Neural cell (in vitro differentiated cells): Measurements from ENCODE around the gene SLC22A23. TPM values are rescaled to one million over a fixed set of nuclear protein-coding genes. Genes with fewer than 3 reads are reported as not detected.

Source experiments
- H2AFZ ChIP-seq: fragments of 200-600, 300-800 bp; sonication (generic), shearing (Covaris generic); 2 replicates; pipeline ENCODE4 v1.6.0; 2014; ENCODE audit warnings: low read depth, mild to moderate bottlenecking, antibody characterized with exemption, low read length, moderate library complexity
- H3F3A ChIP-seq: fragments of 200-600 bp; shearing (Covaris generic); 2 replicates; pipeline ENCODE4 v1.6.1; 2016; ENCODE audit warnings: mild to moderate bottlenecking, moderate library complexity, mixed read lengths, antibody characterized with exemption, low read length; ENCODE audit not compliant: insufficient read depth, poor library complexity, severe bottlenecking
- H3K27ac ChIP-seq: fragments of 200-600, 300-800 bp; sonication (generic), shearing (Covaris generic); 2 replicates; pipeline ENCODE4 v1.5.1; 2014; ENCODE audit warnings: mild to moderate bottlenecking, low read length, moderate library complexity
- H3K27me3 ChIP-seq: fragments of 300-800, 200-600 bp; sonication (generic), shearing (Covaris generic); 2 replicates; pipeline ENCODE4 v1.6.0; 2014; ENCODE audit warnings: mild to moderate bottlenecking, low read depth, low read length, moderate library complexity; ENCODE audit not compliant: insufficient read depth
- H3K36me3 ChIP-seq: fragments of 300-800, 200-600 bp; sonication (generic), shearing (Covaris generic); 2 replicates; pipeline ENCODE4 v1.5.1; 2014; ENCODE audit warnings: mild to moderate bottlenecking, antibody characterized with exemption, low read length, moderate library complexity; ENCODE audit not compliant: insufficient read depth
- H3K4me2 ChIP-seq: fragments of 300-800, 200-600 bp; sonication (generic), shearing (Covaris generic); 2 replicates; pipeline ENCODE4 v1.6.0; 2014; ENCODE audit warnings: mild to moderate bottlenecking, low read length
- H3K4me3 ChIP-seq: fragments of 300-800, 200-600 bp; sonication (generic), shearing (Covaris generic); 2 replicates; pipeline ENCODE4 v1.5.1; 2014; ENCODE audit warnings: mild to moderate bottlenecking, low read length, moderate library complexity
- H3K79me2 ChIP-seq: fragments of 200-600 bp; shearing (Covaris generic); replicated peaks from 2 replicates; pipeline ENCODE4 v1.6.0; 2014; ENCODE audit warnings: mild to moderate bottlenecking, low read length, moderate library complexity; ENCODE audit not compliant: insufficient read depth
- H3K9ac ChIP-seq: fragments of 300-800, 200-600 bp; sonication (generic), shearing (Covaris generic); 2 replicates; pipeline ENCODE4 v1.6.1; 2016; ENCODE audit warnings: mild to moderate bottlenecking, low read length, mixed read lengths
- H3K9me2 ChIP-seq: fragments of 200-600 bp; shearing (Covaris generic); 2 replicates; pipeline ENCODE4 v1.6.1; 2016; ENCODE audit warnings: mild to moderate bottlenecking, low read length, mixed read lengths; ENCODE audit not compliant: insufficient read depth
- H3K9me3 ChIP-seq: fragments of 200-600, 300-800 bp; sonication (generic), shearing (Covaris generic); 2 replicates; pipeline ENCODE4 v1.6.1; 2016; ENCODE audit warnings: mild to moderate bottlenecking, mixed run types, low read length, moderate library complexity, mixed read lengths
- H4K20me1 ChIP-seq: fragments of 200-600 bp; shearing (Covaris generic); 2 replicates; pipeline ENCODE4 v1.6.1; 2016; ENCODE audit warnings: mild to moderate bottlenecking, mixed run types; ENCODE audit not compliant: insufficient read depth
- CTCF ChIP-seq: fragments of 450-650 bp; IDR thresholded peaks from 2 replicates; pipeline ENCODE4 v1.5.1; 2014; ENCODE audit warnings: antibody characterized with exemption, mild to moderate bottlenecking, moderate library complexity; ENCODE audit not compliant: poor library complexity, severe bottlenecking
- EP300 ChIP-seq: fragments of 450-650 bp; conservative IDR thresholded peaks from 2 replicates; pipeline ENCODE4 v1.6.1; 2014; ENCODE audit warnings: antibody characterized with exemption, mild to moderate bottlenecking, moderate library complexity; ENCODE audit not compliant: poor library complexity, severe bottlenecking
- EZH2 ChIP-seq: fragments of 200-600, 300-800 bp; shearing (Covaris generic), sonication (generic); IDR thresholded peaks from 2 replicates; pipeline ENCODE4 v1.6.1; 2014; ENCODE audit warnings: antibody characterized with exemption, low read length, borderline replicate concordance, mild to moderate bottlenecking; ENCODE audit not compliant: insufficient read depth, poor library complexity, severe bottlenecking
- MXI1 ChIP-seq: fragments of 450-650 bp; conservative IDR thresholded peaks from 2 replicates; pipeline ENCODE4 v1.6.1; 2014; ENCODE audit warnings: antibody characterized with exemption, mild to moderate bottlenecking; ENCODE audit not compliant: poor library complexity, severe bottlenecking
- POLR2AphosphoS5 ChIP-seq: IDR thresholded peaks from 2 replicates; pipeline ENCODE4 v1.6.1; 2012
- RAD21 ChIP-seq: fragments of 450-650 bp; conservative IDR thresholded peaks from 2 replicates; pipeline ENCODE4 v1.6.1; 2014; ENCODE audit warnings: antibody characterized with exemption, mild to moderate bottlenecking, moderate library complexity
- REST ChIP-seq: IDR thresholded peaks from 2 replicates; pipeline ENCODE4 v1.6.1; 2012; ENCODE audit warnings: borderline replicate concordance
- SMC3 ChIP-seq: fragments of 450-650 bp; conservative IDR thresholded peaks from 2 replicates; pipeline ENCODE4 v1.6.1; 2014; ENCODE audit warnings: antibody characterized with exemption, mild to moderate bottlenecking, moderate library complexity; ENCODE audit not compliant: poor library complexity
- TAF1 ChIP-seq: IDR thresholded peaks from 2 replicates; pipeline ENCODE4 v1.6.1; 2012; ENCODE audit warnings: low read depth
- polyA plus RNA-seq: library from polyadenylated mRNA; depleted of rRNA; stranded (reverse); fragments of >200 nt; gene quantifications from 2 replicates; pipeline ENCODE4 v1.2.3, GENCODE V29; 2014

Gene SLC22A23
- polyA plus RNA-seq, 1 donor from 2014 or later = 8.8 TPM

GRCh38 chr6:3398165-3398562, 58.7 kb downstream of the SLC22A23 start:
- H3K9ac ChIP-seq = no peak overlapping the region
- no peaks in the 10 kb centered on the region for H4K20me1 ChIP-seq
- no peaks in the 10 kb centered on the region for H3K9me3 ChIP-seq
- H3F3A ChIP-seq = no peaks in the 10 kb centered on the region
- H3K27me3 ChIP-seq = no peaks in the 10 kb centered on the region
- no peak overlapping the region for H2AFZ ChIP-seq
- H3K36me3 ChIP-seq = no peaks in the 10 kb centered on the region
- no peak overlapping the region for H3K4me3 ChIP-seq
- no peak overlapping the region for H3K4me2 ChIP-seq
- no peaks in the 10 kb centered on the region for H3K9me2 ChIP-seq
- no peak overlapping the region for H3K27ac ChIP-seq
- TF ChIP-seq MXI1 = no peak
- TF ChIP-seq EZH2 = no peak
- TF ChIP-seq RAD21 = no peak
- TF ChIP-seq EP300 = no peak
- TF ChIP-seq POLR2AphosphoS5 = no peak
- no peaks in the 10 kb centered on the region for H3K79me2 ChIP-seq

- Histone ChIP-seq H4K20me1 (no peaks in the 10 kb centered on the region), H3K27me3 (no peaks in the 10 kb centered on the region), H3K9me3 (no peaks in the 10 kb centered on the region), H3K9ac (no peak overlapping the region), H3K27ac (no peak overlapping the region), H3K4me2 (no peak overlapping the region), H3K79me2 (no peaks in the 10 kb centered on the region), H3F3A (no peaks in the 10 kb centered on the region), H3K9me2 (no peaks in the 10 kb centered on the region), H3K36me3 (no peaks in the 10 kb centered on the region), H2AFZ (no peak overlapping the region), H3K4me3 (no peak overlapping the region)
- no peak for TF ChIP-seq CTCF
- TF ChIP-seq REST = no peak
- TF ChIP-seq EP300 = no peak
- TF ChIP-seq POLR2AphosphoS5 = no peak
- TF ChIP-seq RAD21 = no peak
- TF ChIP-seq EZH2 = no peak
- no peak for TF ChIP-seq TAF1
- no peak for TF ChIP-seq MXI1
- no peak for TF ChIP-seq SMC3
Observed at GRCh38 chr6:3397229-3398164, 59.4 kb downstream of the SLC22A23 start.
